HCEC 1CT (cell line): ENCODE measurements around the gene STXBP1.
A peak's percentile ranks its signal among the peaks of the same experiment; 100 is the strongest.
"Not testable (repeated sequence)": the region's sequence is repeated elsewhere in the genome, so short reads cannot be mapped to it uniquely, and the experiment has no call there.

Experiments
- DNase-seq: peaks from one replicate; pipeline ENCODE4 v3.0.0-alpha.2; 2017

Gene STXBP1

GRCh38 chr9:127611899-127612790 lies at the start of gene STXBP1:
STXBP1 (plus strand) TSS chr9:127612277; CDS start chr9:127612404, 127 bp downstream.
- DNase-seq, result peak; percentile 82

- no peak for DNase-seq
Observed at GRCh38 chr9:127562279-127562796, 49.7 kb upstream of the STXBP1 start.

- DNase-seq, result peak; percentile 81
Observed at GRCh38 chr9:127562841-127563401, 49.2 kb upstream of the STXBP1 start.

DNA sequence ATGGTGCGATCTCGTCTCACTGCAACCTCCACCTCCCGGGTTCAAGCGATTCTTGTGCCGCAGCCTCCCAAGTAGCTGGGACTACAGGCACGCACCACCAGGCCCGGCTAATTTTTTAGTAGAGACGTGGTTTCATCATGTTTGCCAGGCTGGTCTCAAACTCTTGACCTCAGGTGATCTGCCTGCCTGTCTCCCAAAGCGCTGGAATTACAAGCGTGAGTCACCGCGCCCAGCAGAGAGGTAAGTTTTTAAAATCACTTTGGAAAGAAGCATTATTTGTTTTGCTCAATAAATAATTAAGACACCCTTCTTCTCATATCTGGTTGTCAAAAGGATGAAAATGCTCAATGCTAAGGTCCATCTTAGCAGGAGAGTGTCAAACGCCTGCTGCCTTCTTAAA lies 48.5 kb upstream of the STXBP1 start:
- no peak for DNase-seq

GRCh38 chr9:127565231-127565630 lies 46.8 kb upstream of the STXBP1 start:
- DNase-seq, result no peak

- DNase-seq, result no peak
Observed at GRCh38 chr9:127566351-127567001, 45.6 kb upstream of the STXBP1 start.

DNA sequence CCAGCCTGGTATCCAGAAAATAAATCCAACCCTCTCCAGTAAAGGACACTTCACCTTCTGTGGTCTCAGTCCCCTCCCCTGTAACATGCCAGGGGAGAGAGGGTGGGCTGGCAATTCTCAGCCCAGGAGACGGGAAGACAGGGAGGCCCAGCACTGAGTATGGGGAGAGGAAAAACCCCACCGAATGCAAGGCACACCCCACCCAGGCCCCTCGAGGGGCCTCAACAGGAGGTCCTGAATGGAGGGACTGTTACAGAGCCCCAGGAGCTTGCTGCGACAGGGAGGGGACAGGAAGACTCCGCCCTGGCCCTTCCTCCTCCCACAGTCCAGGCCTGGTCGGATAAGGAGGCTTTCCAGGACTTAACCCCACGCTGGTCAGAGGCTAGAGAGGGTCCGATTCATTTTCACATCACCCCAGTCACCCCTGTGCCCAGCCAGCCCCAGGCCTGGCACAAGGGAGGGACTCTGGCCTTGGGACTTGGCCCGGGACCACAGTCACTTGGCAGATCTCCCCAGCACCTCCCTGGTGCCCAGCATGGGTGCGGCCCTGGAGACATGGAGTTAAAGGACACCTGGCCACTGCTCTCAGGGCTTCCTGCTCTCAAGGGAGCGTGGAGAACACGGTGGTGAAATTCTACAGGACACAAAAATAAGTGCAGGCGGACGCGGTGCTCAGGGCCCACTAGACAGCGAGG lies 44.9 kb upstream of the STXBP1 start:
- DNase-seq, result peak; percentile 58

DNA sequence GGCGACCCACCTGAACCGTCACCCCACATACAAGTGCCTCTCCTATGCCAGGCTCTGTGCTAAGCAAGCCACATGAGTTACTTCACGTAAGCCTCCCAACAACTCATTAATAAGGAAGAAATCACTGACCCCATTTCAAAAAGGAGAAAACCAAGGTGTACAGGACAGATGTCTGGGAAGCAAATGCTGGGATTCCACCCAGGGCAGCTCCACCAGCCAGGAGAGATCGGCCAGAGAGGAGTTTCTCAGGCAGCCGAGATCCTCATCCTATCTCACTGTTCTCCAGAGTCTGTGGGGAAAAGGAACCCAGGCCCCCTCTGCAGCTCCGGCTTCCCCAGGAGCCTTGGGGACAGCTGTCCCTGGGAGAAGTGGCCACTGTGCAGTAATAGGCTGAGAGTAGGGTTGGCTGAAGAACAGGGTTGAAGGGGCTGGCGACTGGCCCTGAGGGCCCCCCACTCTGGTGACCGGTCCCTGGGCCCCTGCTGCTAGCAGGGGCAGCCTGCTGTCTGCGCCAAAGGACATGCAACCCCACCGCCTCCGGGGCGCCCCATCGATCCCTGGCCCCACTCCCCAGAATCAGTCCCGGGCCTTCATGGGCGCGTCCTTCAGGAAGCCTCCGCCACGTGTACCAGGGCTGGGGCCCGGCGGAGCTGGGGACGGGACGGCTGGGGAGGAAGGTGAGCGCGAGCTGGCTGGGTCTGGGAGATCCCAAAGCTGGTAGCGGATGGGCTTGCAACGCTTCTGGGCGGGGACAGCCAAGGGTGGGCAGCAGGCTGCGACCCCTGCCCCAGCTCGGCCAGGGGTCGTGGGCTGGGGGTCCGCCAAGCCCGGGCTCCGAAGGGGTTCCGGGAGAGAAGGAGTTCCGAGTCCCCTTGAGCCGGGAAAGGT lies 44.1 kb upstream of the STXBP1 start:
- no peak for DNase-seq

DNA sequence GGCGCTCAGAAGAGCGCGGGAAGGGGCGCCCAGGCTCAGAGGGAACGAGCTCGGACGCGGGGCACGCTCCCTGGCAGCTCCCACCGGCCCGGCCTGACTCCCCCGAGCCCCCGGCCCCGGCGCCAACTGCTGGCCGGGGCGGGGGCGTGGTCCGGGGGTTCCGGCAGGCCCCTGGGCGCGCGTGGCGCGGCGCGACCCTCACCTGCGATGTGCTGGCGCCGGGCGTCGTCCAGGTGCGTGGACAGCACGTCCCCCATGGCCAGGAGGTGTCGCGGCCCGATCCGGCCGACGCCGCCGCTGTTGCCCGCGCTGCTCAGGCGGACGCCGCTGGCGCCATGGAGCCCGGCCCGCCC lies 43.5 kb upstream of the STXBP1 start:
- DNase-seq, result no peak

DNA sequence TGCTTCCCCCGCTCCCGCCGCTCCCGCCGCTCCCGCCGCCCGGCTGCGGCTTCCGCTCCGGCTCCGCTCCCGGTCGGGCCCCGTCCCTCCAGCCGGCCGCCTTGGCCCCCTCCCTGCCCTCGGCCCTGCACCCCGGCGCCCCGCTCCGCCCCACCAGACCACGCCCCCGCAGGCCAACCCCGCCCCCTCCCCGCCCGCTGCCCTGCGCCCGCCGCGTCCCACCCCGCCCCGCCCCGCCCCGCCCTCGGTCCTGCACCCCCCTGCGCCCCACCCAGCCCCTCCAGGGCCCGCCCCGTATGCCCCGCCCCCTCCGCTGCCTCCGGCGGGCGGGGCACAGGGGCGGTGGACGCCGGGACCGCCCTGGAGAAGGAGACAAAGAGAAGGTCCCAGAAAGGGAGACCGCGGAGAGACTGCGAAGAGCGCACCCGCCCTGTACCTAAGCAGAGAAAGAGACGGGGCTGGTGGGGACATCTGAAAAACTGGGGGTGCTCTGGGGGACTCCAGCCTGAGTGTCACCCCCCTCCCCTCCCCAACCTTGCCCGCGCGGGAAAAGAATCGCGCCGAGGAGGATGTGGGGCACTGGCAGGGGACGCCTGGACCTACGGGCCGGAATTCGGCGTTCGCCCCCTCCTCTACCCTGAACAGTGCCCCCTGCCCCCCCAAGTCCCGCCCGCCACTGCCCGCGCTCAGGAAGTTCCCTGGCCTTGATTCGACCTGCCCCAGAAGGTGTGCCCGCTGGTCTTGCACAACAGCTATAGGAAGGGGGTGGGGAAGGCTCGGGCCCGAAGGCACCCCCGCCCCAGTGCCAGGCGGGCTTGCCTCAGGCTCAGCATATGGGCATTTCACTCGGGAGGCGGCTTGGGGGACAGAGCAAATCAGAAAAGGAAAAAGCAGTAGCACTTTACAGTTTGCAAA lies 42.8 kb upstream of the STXBP1 start:
- peak; percentile 71 for DNase-seq

GRCh38 chr9:127569886-127570401 lies 42.1 kb upstream of the STXBP1 start:
- DNase-seq, result peak; percentile 30

- DNase-seq, result no peak
Observed at GRCh38 chr9:127570533-127571111, 41.5 kb upstream of the STXBP1 start.

GRCh38 chr9:127571971-127572370 lies 40.1 kb upstream of the STXBP1 start:
- no peak for DNase-seq

DNA sequence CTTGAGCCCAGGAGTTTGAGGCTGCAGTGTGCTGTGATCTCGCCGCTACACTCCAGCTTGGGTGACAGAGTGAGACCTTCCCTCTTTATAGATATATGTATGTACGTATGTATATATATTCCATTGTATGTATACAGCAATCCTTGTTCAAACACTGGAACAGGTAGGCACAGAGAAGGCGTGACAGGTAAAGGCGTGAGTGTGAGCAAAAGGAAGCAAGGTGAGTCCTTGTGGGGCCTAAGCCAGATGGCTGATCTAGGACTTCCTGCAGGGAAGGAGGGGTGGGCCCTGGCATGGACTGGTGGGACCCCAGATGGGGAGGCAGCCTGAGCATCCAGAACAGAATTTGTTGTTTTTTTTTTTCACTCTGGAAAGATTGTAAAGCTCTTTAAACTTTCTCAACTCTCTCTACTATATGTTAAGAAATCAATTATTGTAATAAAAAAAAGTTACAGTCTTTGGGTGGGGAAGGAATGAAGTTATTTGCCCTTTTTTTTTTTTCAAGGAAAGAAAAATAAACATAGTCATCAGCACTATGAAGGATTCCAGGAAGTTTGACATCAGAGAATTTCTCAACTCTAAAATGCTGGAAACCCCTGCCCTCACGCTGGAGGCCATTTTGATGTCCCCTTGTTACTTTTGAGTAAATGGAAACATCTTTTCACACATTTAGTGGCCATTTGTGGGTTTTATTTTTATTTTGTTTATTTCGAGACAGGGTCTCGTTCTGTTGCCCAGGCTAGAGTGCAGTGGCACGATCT lies 38.9 kb upstream of the STXBP1 start:
- peak; percentile 83 for DNase-seq

DNA sequence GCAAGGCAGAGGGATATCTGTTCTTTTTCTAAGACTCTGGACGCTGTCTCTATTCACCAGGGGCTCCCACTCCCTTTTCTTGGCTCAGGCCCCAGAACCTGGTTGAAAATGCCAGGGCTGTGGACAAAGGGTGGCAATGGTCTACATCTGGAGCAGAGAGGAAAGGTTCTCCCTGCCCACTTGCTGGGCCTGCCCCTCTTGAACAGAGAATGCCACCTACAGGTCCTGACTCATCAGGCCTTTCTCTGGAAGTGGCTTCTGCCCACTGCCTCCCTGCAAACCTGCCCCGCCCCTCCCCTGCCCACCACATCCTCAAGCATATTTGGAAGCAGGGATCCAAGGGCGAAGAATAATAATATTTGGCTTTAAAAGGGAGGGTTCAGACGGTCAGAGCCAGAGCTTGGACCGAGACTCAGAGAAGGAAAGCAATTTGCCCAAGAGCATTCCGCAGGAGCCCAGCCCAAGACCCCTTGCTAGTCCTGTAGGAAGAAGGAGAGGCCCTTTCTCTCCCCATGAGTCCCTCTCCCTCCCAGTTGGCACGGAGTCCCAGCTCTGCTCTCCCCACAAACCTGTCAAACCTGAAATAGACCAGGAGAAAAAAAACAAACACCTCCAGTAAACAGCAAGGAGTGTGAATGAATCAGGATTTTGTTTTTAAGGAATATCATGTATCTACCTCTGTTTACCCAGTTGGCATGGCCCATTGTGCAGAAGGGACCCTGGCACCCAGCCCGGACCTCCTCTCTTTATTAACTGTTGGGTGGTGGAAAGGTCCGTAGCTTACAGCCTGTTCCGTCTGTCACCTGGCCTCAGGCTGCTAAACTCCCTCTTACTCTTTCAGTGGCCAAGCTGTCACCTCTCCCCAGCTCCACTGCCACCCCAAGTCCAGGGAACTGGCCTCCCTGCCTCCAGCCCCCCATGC lies 37.7 kb upstream of the STXBP1 start:
- DNase-seq, result no peak

DNA sequence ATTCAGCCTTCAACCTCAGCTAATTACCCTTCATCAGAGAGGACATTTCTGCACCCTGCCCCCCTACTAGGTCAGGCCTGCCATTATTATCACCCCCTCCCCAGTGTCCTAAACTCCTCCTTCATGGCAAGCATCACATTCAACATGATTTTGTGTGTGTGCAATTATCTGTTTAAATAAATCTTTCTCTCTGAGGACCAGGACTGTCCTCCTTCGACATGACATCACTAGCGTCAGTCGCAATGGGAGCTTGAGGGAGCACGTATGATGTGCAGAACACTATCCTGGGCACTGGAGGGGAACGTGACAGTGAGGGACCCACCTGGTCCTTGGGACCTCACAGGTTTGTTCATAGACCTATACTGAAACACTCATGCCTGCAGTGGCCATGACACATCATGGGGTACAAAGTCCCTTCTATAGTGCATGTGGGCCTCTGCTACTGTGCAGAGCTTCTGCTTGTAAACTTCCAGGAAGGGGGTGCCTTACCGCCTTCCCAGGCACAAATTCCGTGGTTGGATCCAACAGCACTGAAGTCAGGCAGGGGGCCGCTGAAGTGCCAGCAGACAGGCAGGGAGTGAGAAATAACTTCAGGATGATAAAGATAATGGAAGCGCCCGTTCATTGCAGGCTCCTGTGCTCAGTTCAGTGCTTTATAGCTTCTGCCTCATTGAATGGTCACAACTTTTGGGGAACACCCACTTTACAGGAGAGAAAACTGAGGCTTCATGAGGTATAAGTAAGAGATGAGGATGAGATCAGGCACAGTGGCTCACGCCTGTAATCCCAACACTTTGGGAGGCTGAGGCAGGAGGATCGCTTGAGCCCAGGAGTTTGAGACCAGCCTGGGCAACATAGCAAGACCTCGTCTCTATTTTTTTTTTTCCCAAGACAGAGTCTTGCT lies 36.0 kb upstream of the STXBP1 start:
- no peak for DNase-seq

DNA sequence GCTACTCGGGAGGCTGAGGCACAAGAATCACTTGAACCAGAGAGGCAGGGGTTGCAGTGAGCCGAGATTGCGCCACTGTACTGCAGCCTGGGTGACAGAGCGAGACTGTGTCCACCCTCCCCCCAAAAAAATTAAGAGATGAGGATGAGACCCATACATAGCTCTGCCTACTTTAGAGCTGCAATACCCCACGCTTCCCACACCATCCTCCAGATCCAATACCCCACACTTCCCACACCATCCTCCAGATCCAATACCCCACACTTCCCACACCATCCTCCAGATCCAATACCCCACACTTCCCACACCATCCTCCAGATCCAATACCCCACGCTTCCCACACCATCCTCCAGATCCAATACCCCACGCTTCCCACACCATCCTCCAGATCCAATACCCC lies 34.9 kb upstream of the STXBP1 start:
- not testable (repeated sequence) for DNase-seq
